OCI-LY7 (cell line): Measurements from ENCODE around the gene CLCN4. TPM values are rescaled to one million over a fixed set of nuclear protein-coding genes. Genes with fewer than 3 reads are reported as not detected.

Source experiments
- BruUV-seq: library from RNA; stranded (reverse); fragments of 400-500 nt; replicated peaks from 2 replicates; lab custom pipeline; 2021; lab: Mats Ljungman, UMichigan
- CTCF ChIA-PET: fragments of 300-600 bp; sonication (Branson Sonifier 250); formaldehyde crosslinking; loops from one replicate; lab custom pipeline; 2022; ENCODE audit warnings: antibody characterized with exemption; ENCODE audit not compliant: unreplicated experiment; lab: Charles Lee
- POLR2A ChIA-PET: fragments of 300-600 bp; sonication (Branson Sonifier 250); formaldehyde crosslinking; loops from one replicate; lab custom pipeline; 2022; ENCODE audit warnings: antibody characterized with exemption; lab: Charles Lee
- DNase-seq: peaks from one replicate; pipeline ENCODE4 v3.0.0-alpha.2; 2015; ENCODE audit warnings: low spot score
- H2AFZ ChIP-seq: fragments of 200-600 bp; sonication (generic), shearing (Covaris generic); 2 replicates; pipeline ENCODE4 v1.6.1; 2014; ENCODE audit warnings: mild to moderate bottlenecking, antibody characterized with exemption, low read length, moderate library complexity
- H3K27ac ChIP-seq: fragments of 200-600 bp; sonication (generic); 2 replicates; pipeline ENCODE4 v1.5.1; 2014; ENCODE audit warnings: mixed run types, low read depth, mild to moderate bottlenecking, moderate library complexity, low read length, inconsistent platforms; ENCODE audit not compliant: poor library complexity, severe bottlenecking
- H3K36me3 ChIP-seq: fragments of 200-600 bp; sonication (generic); 2 replicates; pipeline ENCODE4 v1.6.1; 2014; ENCODE audit warnings: mild to moderate bottlenecking, antibody characterized with exemption, low read length, moderate library complexity, mixed read lengths; ENCODE audit not compliant: insufficient read depth
- H3K4me1 ChIP-seq: fragments of 200-600 bp; sonication (generic); 2 replicates; pipeline ENCODE4 v1.5.1; 2014; ENCODE audit warnings: mild to moderate bottlenecking, low read length; ENCODE audit not compliant: insufficient read depth, poor library complexity, severe bottlenecking
- H3K4me2 ChIP-seq: fragments of 200-600 bp; sonication (generic); 2 replicates; pipeline ENCODE4 v1.6.1; 2014; ENCODE audit warnings: mild to moderate bottlenecking, low read length
- H3K4me3 ChIP-seq: fragments of 200-600 bp; sonication (generic); 2 replicates; pipeline ENCODE4 v1.5.1; 2014; ENCODE audit warnings: mild to moderate bottlenecking, low read depth, low read length; ENCODE audit not compliant: poor library complexity, severe bottlenecking
- H3K79me2 ChIP-seq: fragments of 200-600 bp; sonication (generic); 2 replicates; pipeline ENCODE4 v1.6.1; 2016; ENCODE audit warnings: low read depth, mild to moderate bottlenecking, low read length, moderate library complexity, mixed read lengths; ENCODE audit not compliant: insufficient read depth
- H3K9me2 ChIP-seq: fragments of 200-600 bp; sonication (generic); 2 replicates; pipeline ENCODE4 v1.6.1; 2016; ENCODE audit warnings: mild to moderate bottlenecking, low read length, mixed read lengths; ENCODE audit not compliant: insufficient read depth
- H3K9me3 ChIP-seq: fragments of 200-600 bp; sonication (generic); 2 replicates; pipeline ENCODE4 v1.6.1; 2014; ENCODE audit warnings: mild to moderate bottlenecking, mixed run types, low read length, mixed read lengths
- H4K20me1 ChIP-seq: fragments of 200-600 bp; sonication (generic); 2 replicates; pipeline ENCODE4 v1.6.1; 2014; ENCODE audit warnings: mild to moderate bottlenecking, antibody characterized with exemption, low read length, moderate library complexity, mixed read lengths; ENCODE audit not compliant: insufficient read depth
- EZH2phosphoT487 ChIP-seq: fragments of 200-600 bp; sonication (generic); IDR thresholded peaks from 2 replicates; pipeline ENCODE4 v1.6.1; 2018; ENCODE audit warnings: low read depth, borderline replicate concordance, mild to moderate bottlenecking, mixed run types, antibody characterized with exemption, low read length, moderate library complexity, mixed read lengths
- intact Hi-C: fragments of 100-400 bp; cut with micrococcal nuclease; formaldehyde crosslinking; loops from one replicate; pipeline ENCODE4 v1.10.0; 2022; ENCODE audit not compliant: unreplicated experiment
- total RNA-seq, 2 experiments: library from RNA; depleted of rRNA in 1 of 2; stranded (reverse); fragments of >200 nt in 1 of 2; shearing (Covaris generic) in 1 of 2; gene quantifications; 2 replicates each; pipeline ENCODE4 v1.2.3, GENCODE V29; 2014 to 2022
- TF ChIP-seq, protein P1 (sequence below): fragments of 200-600 bp; sonication (generic); conservative IDR thresholded peaks from 2 replicates; pipeline ENCODE4 v1.5.1; 2014; ENCODE audit warnings: mild to moderate bottlenecking, antibody characterized with exemption, low read length, moderate library complexity, mixed read lengths

The CLCN4 gene
- total RNA-seq, 2 experiments from 2014 or later = 7.8 to 9.7 TPM

DNA sequence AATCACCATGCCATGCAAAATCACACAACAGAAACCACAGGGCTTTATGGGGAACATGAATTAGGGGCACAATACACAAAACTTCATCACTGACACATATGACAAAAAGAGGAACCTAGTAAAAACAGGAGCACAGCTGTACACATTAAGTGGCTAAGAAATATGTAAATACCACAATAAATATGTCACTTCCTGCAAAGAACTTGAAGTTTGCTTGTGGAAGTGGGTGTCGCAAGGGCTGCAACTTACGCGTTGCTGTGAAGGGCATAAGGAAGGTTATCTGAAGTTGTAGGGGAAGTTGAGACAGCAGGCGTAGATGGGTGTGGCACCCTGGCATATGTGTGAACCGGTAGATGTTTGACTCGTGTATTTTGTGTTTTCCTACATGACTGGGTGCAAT lies 42.4 kb downstream of the CLCN4 start:
- H2AFZ ChIP-seq = peak overlapping the region; percentile 76; the same call in 1 of the 2 replicates
- TF ChIP-seq, protein P1, sequence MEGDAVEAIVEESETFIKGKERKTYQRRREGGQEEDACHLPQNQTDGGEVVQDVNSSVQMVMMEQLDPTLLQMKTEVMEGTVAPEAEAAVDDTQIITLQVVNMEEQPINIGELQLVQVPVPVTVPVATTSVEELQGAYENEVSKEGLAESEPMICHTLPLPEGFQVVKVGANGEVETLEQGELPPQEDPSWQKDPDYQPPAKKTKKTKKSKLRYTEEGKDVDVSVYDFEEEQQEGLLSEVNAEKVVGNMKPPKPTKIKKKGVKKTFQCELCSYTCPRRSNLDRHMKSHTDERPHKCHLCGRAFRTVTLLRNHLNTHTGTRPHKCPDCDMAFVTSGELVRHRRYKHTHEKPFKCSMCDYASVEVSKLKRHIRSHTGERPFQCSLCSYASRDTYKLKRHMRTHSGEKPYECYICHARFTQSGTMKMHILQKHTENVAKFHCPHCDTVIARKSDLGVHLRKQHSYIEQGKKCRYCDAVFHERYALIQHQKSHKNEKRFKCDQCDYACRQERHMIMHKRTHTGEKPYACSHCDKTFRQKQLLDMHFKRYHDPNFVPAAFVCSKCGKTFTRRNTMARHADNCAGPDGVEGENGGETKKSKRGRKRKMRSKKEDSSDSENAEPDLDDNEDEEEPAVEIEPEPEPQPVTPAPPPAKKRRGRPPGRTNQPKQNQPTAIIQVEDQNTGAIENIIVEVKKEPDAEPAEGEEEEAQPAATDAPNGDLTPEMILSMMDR = no peak
- no peak for TF ChIP-seq EZH2phosphoT487
- no peaks in the 10 kb centered on the region for H4K20me1 ChIP-seq
- H3K4me1 ChIP-seq = peaks cover 29% of the 10 kb centered on the region
- BruUV-seq = no TSS peak
- H3K4me2 ChIP-seq = peak overlapping the region; percentile 64
- ChIA-PET POLR2A (interaction anchor here (1.2 kb wide), 1 partner anchor 9 kb away, joined by 6 read pairs; no protein-coding TSS in a partner anchor), CTCF (interaction anchor here (0.6 kb wide), 1 partner anchor 9 kb away, joined by 3 read pairs; no protein-coding TSS in a partner anchor)
- H3K79me2 ChIP-seq = no peaks in the 10 kb centered on the region
- H3K36me3 ChIP-seq = peaks cover 16% of the 10 kb centered on the region
- no peaks in the 10 kb centered on the region for H3K9me3 ChIP-seq
- no peaks in the 10 kb centered on the region for H3K9me2 ChIP-seq
- peak; percentile 78 for DNase-seq
- H3K4me3 ChIP-seq = peak overlapping the region; percentile 38
- H3K27ac ChIP-seq = peak overlapping the region; percentile 67
- intact Hi-C loops = no loop called here

DNA sequence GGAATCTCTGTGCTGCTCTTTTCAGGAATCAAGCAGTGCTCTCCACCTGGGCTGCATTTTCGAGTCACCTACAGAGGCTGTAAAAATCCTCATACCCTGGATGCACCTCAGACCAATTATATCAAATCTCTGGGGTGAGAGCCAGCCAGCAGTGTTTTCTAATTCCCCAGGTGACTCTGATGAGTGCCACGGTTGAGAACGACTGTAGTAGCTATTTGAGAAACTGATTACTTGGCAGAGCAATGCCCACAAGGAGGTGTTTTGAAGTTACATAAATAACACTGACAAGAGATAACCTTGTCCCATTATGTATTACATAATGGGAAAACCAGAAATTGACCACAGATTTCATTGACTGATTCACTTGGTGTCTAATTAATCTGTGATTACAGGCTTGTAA lies 46.8 kb downstream of the CLCN4 start:
- DNase-seq = no peak
- Histone ChIP-seq H3K27ac (no peak overlapping the region), H3K4me1 (peaks cover 27% of the 10 kb centered on the region), H4K20me1 (no peaks in the 10 kb centered on the region), H2AFZ (no peak overlapping the region), H3K79me2 (no peaks in the 10 kb centered on the region), H3K9me3 (no peaks in the 10 kb centered on the region), H3K36me3 (peaks cover 2% of the 10 kb centered on the region; the same call in 1 of the 2 replicates), H3K4me3 (no peak overlapping the region), H3K4me2 (no peak overlapping the region), H3K9me2 (no peaks in the 10 kb centered on the region)
- CTCF ChIA-PET = no interaction called here
- POLR2A ChIA-PET = no interaction called here
- TF ChIP-seq, protein P1 = no peak
- TF ChIP-seq EZH2phosphoT487 = no peak
- intact Hi-C loops = no loop called here
- no TSS peak for BruUV-seq

DNA sequence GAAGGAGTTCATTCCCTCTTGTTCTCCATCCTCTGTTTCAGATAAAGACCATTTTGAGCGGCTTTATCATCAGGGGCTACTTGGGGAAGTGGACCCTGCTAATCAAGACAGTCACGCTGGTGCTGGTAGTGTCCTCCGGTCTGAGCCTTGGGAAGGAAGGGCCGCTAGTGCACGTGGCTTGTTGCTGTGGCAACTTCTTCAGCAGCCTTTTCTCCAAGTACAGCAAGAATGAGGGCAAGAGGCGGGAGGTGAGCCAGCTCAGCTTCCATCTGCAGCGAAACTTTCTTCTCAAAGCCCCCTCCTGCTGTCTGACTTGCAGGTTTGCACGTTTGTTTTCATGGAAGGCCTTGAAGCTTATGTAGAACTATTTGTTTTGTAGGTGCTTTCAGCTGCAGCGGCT lies 49.5 kb downstream of the CLCN4 start:
- H3K9me2 ChIP-seq = no peaks in the 10 kb centered on the region
- H4K20me1 ChIP-seq = no peaks in the 10 kb centered on the region
- H3K79me2 ChIP-seq = no peaks in the 10 kb centered on the region
- TF ChIP-seq, protein P1 = no peak
- TF ChIP-seq EZH2phosphoT487 = no peak
- no peaks in the 10 kb centered on the region for H3K9me3 ChIP-seq
- intact Hi-C loops = no loop called here
- no peaks in the 10 kb centered on the region for H3K36me3 ChIP-seq
- ChIA-PET CTCF (no interaction called here), POLR2A (no interaction called here)
- no peak overlapping the region for H2AFZ ChIP-seq
- no peak overlapping the region for H3K4me3 ChIP-seq
- peaks cover 6% of the 10 kb centered on the region for H3K4me1 ChIP-seq
- no peak for DNase-seq
- H3K4me2 ChIP-seq = no peak overlapping the region
- H3K27ac ChIP-seq = no peak overlapping the region
- no TSS peak for BruUV-seq
